GM13976 (cell line): Measurements from ENCODE around the gene DDX49.

Source experiments
- DNase-seq: peaks from one replicate; pipeline ENCODE4 v3.0.0; 2012; ENCODE audit warnings: low spot score
- in situ Hi-C: fragments of 300-500 bp; cut with MboI; formaldehyde crosslinking; loops from one replicate; pipeline ENCODE4 v1.12.0; 2022; ENCODE audit warnings: low sequenced_read_pairs, mixed read lengths, inconsistent platforms; ENCODE audit not compliant: unreplicated experiment
- TF ChIP-seq, protein P1 (sequence below): IDR thresholded peaks from 2 replicates; pipeline ENCODE4 v1.5.1; 2012; ENCODE audit warnings: borderline replicate concordance, mild to moderate bottlenecking; ENCODE audit not compliant: insufficient read depth; ENCODE audit errors: extremely low read depth, missing control alignments, control extremely low read depth

DDX49 gene

DNA sequence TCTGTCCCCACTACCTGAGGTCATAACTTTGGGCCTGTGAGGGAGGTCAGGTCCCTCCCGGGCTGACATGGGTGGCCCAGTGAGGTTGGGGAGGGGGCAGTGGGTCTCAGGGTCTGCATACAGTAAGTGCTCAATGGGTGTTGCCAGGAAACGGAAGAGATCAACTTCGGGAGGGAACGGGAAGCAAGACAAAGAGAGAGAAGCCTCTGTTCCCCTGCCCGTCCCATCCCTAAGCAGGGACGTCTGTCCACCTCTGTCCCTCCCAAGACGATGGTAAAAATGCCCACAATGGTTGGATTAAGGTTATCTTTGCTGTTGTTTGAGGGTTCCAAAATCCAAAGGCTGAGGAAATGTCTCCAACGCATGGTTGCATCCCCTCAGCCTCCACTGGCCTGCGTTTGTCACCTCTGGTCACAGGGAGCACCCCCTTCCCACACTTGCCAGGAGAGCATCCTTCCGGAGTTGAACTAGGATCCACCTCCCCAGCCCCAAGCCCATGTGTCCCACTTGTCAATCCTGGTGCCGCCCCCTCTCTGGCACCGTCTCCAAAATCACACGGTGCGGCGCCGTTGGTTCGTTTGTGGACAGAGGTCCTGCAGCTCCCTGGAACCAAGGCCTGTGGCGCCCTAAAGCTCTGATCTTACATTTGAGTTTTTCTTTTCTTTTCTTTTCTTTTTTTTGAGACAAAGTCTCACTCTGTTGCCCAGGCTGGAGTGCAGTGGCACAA lies 22.3 kb downstream of the DDX49 start:
- DNase-seq: no peak
- TF ChIP-seq, protein P1, sequence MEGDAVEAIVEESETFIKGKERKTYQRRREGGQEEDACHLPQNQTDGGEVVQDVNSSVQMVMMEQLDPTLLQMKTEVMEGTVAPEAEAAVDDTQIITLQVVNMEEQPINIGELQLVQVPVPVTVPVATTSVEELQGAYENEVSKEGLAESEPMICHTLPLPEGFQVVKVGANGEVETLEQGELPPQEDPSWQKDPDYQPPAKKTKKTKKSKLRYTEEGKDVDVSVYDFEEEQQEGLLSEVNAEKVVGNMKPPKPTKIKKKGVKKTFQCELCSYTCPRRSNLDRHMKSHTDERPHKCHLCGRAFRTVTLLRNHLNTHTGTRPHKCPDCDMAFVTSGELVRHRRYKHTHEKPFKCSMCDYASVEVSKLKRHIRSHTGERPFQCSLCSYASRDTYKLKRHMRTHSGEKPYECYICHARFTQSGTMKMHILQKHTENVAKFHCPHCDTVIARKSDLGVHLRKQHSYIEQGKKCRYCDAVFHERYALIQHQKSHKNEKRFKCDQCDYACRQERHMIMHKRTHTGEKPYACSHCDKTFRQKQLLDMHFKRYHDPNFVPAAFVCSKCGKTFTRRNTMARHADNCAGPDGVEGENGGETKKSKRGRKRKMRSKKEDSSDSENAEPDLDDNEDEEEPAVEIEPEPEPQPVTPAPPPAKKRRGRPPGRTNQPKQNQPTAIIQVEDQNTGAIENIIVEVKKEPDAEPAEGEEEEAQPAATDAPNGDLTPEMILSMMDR: no peak
- in situ Hi-C loops: no loop called here

DNA sequence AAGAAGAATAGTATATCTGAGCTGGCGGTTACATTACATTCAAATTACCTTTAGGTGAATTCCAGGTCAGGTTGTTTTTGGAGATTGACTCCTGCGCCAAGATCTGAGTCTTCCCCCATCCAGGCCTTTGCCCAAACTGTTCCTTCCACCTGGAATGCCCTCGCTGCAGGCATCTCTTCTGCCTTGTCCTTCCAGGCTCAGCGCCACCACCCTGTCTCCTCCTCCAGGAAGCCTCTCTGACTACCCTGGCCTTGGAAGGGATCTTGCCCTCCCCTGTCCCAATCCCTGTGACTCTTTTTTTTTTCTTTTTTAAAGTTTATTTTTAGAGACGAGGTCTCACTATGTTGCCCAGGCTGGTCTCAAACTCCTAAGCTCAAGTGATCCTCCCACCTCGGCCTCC lies 23.2 kb downstream of the DDX49 start:
- TF ChIP-seq, protein P1: no peak
- DNase-seq: no peak
- in situ Hi-C loops: no loop called here

DNA sequence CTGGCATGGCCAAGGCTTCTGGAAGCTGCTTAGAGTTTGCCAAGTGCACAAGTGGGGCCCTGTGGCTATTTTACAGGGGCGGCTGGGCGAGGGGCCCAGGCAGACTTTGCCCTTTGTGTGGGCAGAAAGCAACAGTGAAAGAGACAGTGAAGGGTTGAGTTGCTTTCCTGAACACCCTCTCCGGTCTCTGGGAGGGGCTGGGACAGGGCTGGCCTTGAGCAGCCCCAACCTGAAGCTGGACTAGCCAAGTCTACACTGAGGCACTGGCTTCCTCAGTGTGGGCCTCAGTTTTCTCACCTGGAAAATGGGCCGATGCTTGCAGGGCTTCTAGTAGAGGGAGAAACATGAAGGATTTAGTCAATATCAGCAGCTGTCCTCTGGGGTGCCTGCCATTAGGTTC lies 23.9 kb downstream of the DDX49 start:
- TF ChIP-seq, protein P1: no peak
- in situ Hi-C loops: no loop called here
- no peak for DNase-seq

DNA sequence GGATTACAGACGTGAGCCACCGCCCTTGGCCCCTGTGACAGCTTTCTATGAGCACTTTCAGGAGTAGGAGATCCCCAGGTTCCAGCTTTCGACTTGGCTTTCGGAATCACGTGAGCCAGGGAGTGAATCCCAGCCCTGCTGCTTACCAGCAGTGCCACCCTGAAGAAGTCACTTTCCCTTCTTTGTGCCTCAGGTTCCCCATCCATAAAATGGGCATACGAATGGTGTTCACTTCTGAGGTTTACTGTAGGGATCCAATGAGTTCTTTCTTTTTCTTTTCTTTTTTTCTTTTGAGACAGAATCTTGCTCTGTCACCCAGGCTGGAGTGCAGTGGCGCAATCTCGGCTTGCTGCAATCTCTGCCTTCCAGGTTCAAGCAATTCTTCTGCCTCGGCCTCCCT lies 25.8 kb downstream of the DDX49 start:
- no peak for DNase-seq
- TF ChIP-seq, protein P1: no peak
- in situ Hi-C loops: no loop called here

DNA sequence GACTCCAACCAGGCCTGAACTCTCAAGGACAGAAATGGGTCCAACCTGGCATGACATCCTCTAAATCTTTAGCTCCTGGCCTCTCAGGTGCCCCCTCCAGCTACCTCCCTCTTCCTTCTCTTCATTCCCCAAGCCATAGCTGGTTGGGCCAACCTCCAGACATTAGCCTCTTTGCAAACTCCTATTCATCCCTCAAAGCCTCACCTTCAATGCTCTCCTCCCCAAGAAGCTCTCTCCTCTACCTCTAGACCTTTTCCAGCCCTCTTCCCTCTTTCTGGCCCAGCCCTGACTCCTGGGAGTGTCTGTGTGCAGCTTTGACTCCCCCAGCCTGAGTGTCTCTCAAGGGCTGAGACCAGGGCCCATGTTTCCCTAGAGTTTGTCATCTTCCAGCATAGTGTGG lies 26.8 kb downstream of the DDX49 start:
- DNase-seq: no peak
- TF ChIP-seq, protein P1: no peak
- in situ Hi-C loops: no loop called here

DNA sequence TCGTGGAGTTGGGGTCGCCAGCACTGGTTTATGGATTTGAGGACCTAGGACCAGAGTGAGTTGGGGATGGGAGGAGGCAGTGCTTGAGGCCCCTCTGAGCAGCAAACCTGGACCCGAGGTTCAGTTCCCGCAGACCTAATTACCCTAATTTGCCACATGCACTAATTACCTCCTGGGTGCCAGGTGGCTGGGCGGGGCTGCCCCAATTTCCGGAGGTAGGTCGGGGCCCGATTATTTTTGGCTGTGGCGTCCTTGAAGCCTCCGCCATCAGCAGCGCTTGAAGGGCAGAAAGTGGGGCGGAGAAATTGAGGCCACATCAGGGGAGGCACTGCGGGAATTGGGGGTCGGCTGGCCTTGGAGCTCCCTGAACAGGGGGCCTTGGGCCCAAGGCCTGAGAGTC lies 27.4 kb downstream of the DDX49 start:
- DNase-seq: no peak
- TF ChIP-seq, protein P1: no peak
- in situ Hi-C loops: no loop called here
